ENCODE measurements around the gene LRRK1.

GRCh38 chr15:101049856-101050622, 130.9 kb downstream of the LRRK1 start:
- TF ChIP-seq PHF8 (IDR thresholded peaks at IDR 0.05; ENCODE audit: borderline replicate concordance, low read depth): no peak
- TF ChIP-seq CTCF (IDR thresholded peaks at IDR 0.05): no peak
- no peak for TF ChIP-seq GATA3 (IDR thresholded peaks at IDR 0.05; ENCODE audit: borderline replicate concordance)
- TF ChIP-seq CHD2 (IDR thresholded peaks at IDR 0.05; ENCODE audit: low read length, partially characterized antibody): no peak

All from A549 (cell line).